ENCODE data around the gene MAP2K5. TPM values are rescaled to one million over a fixed set of nuclear protein-coding genes. Genes with fewer than 3 reads are reported as not detected.

Gene MAP2K5
- total RNA-seq, 2 donors from 2014 or later, result 14.5 to 24.7 TPM

- no peaks in the 10 kb centered on the region for H3K9me3 Mint-ChIP-seq
- no peaks in the 10 kb centered on the region for H3K36me3 Mint-ChIP-seq
- H3K27me3 Mint-ChIP-seq, result no peaks in the 10 kb centered on the region
- DNase-seq (ENCODE audit: low spot score), result no peak
- ATAC-seq, result peak; percentile 41 to 56
- H3K4me1 Mint-ChIP-seq (ENCODE audit: low read depth in 2 of 2), result peaks cover 16 to 27% of the 10 kb centered on the region in 2 donors
- H3K4me3 Mint-ChIP-seq, result peak overlapping the region; percentile 5
- H3K27ac Mint-ChIP-seq, result no peak overlapping the region
Measured at GRCh38 chr15:67784090-67784781, 241.7 kb downstream of the MAP2K5 start.

DNA sequence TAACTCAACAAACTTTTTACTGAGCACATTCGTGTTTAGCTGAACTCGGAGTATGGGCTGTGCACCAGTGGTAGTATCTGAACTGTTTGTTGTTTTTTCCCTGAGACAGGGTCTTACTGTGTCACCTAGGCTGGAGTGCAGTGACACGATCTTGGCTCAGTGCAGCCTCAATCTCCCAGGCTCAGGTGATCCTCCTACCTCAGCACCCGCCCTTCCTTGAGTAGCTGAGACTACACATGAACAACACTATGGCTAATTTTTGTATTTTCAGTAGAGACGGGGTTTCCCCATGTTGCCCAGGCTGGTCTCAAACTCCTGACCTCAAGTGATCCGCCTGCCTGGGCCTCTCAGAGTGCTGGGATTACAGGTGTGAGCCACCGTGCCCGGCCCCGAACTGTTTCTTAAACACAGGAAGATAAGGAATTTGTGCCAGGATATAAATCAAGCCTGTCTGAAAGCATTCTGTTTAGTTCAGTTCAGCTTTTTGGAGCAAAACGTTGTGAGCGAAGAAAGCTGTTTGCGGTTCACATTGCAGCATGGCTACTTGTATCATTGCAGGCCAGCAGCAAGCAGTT lies 242.4 kb downstream of the MAP2K5 start:
- Mint-ChIP-seq H3K4me1 (ENCODE audit: low read depth in 2 of 2) (peaks cover 16 to 27% of the 10 kb centered on the region in 2 donors), H3K27me3 (no peaks in the 10 kb centered on the region), H3K36me3 (no peaks in the 10 kb centered on the region), H3K9me3 (no peaks in the 10 kb centered on the region), H3K4me3 (no peak overlapping the region), H3K27ac (no peak overlapping the region)
- no peak for DNase-seq (ENCODE audit: low spot score)
- ATAC-seq, result no peak

DNA sequence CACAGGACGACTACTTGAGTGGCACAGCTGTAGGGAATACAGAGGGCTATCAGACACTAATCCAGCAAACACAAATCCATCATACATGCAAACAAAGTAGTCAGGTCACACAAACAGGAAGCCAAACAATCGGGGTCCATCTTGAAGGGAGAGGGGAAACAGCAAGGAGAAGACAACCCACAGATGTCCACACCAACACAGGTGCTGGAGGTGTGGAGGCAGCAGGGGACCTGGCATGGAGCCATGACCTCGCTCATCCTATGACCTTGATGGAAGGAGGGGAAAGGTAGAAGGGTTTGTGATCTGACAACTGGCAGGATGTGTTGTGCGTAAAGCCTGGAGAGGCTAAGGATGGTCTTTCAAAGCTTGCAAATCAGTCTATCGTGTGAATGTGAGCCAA lies 242.9 kb downstream of the MAP2K5 start:
- Mint-ChIP-seq H3K36me3 (no peaks in the 10 kb centered on the region), H3K4me3 (no peak overlapping the region), H3K27ac (no peak overlapping the region), H3K4me1 (ENCODE audit: low read depth in 2 of 2) (peaks cover 16 to 27% of the 10 kb centered on the region in 2 donors), H3K27me3 (no peaks in the 10 kb centered on the region), H3K9me3 (no peaks in the 10 kb centered on the region)
- ATAC-seq (no peak), DNase-seq (ENCODE audit: low spot score) (no peak)

DNA sequence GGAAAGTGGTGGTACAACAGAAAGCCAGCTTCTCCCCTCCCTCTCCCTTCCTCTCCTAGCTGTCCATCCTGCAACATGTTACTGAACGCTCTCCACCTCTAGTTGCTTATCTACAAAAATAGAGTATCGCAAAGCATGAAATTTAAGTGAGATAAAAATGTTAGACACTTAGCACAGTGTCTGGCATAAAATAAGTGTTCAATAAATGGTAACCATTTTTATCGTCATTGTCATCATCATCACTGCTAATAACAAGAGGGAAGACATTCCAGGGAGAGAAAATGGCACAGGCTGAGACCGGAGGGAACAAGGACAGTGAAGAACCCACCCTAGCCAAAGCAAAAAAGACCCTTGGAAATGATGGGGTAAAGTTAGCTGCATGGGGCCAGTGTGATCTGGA lies 244.1 kb downstream of the MAP2K5 start:
- no peaks in the 10 kb centered on the region for H3K9me3 Mint-ChIP-seq
- H3K4me3 Mint-ChIP-seq, result no peak overlapping the region
- ATAC-seq (no peak), DNase-seq (ENCODE audit: low spot score) (no peak)
- no peaks in the 10 kb centered on the region for H3K36me3 Mint-ChIP-seq
- peaks cover 16 to 27% of the 10 kb centered on the region in 2 donors for H3K4me1 Mint-ChIP-seq (ENCODE audit: low read depth in 2 of 2)
- no peak overlapping the region for H3K27ac Mint-ChIP-seq
- no peaks in the 10 kb centered on the region for H3K27me3 Mint-ChIP-seq

DNA sequence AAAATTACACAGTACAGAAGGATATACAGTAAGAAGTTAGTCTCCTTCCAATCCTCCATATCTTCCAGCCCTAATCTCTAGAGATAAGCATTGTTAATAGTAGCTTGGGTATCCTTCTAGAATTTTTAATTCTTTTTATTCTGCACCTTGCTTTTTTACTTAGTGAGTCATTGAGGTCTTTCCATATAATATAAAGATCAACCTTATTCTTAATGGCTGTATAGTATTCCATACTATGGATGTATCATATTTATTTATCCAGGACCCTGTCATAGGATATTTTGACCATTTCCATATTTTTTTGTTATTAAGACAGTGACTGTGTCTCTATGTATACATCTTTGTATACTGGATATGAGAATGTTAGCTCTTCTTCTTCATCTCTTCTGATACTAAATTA lies 246.5 kb downstream of the MAP2K5 start:
- H3K36me3 Mint-ChIP-seq, result no peaks in the 10 kb centered on the region
- peaks cover 8 to 16% of the 10 kb centered on the region in 2 donors for H3K4me1 Mint-ChIP-seq (ENCODE audit: low read depth in 2 of 2)
- no peak overlapping the region for H3K4me3 Mint-ChIP-seq

GRCh38 chr15:67790610-67791319 lies 248.3 kb downstream of the MAP2K5 start:
- DNase-seq (ENCODE audit: low spot score) (no peak), ATAC-seq (no peak)
- peaks cover 10% of the 10 kb centered on the region for H3K36me3 Mint-ChIP-seq
- no peak overlapping the region for H3K4me3 Mint-ChIP-seq
- no peaks in the 10 kb centered on the region for H3K4me1 Mint-ChIP-seq (ENCODE audit: low read depth in 2 of 2)
- no peaks in the 10 kb centered on the region for H3K9me3 Mint-ChIP-seq
- H3K27ac Mint-ChIP-seq, result no peak overlapping the region
- H3K27me3 Mint-ChIP-seq, result no peaks in the 10 kb centered on the region

More for the DNA sequence above, 246.5 kb downstream of the MAP2K5 start:
- Mint-ChIP-seq H3K9me3 (no peaks in the 10 kb centered on the region), H3K27me3 (no peaks in the 10 kb centered on the region), H3K27ac (no peak overlapping the region)
- ATAC-seq, result no peak
- DNase-seq (ENCODE audit: low spot score), result no peak

DNA sequence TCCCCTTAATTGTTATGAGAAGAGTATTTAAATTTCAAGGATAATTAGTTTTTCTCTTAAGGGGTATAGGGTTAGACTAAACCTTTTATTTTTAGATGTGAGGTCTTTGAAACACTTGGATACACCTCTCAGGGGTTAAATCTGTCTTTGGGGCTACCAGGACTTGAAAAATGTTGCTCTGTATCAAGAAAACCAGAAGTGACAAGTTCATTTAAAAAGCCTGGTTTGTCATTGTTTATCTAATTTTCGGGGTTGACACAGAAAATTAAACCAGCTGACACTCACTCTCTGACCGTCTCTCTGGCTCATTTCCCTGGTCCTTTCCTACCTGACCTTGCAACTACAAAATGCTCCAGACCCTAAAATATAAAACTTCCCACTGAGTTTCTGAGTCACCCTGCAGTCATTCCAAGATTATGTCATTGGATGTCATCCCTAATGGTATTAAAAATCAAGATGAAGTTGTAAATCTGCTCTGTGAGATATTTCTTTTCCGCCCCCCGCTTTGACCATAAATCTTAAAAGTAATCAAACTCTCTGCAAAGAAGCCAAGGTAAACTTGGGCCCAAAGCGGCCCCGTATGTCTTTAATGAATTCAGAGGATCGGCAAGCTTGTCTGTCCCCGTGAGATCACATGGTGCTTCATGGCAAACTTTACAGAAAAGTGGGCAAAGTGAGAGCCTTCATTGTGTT lies 249.9 kb downstream of the MAP2K5 start:
- DNase-seq (ENCODE audit: low spot score) (no peak), ATAC-seq (no peak)
- Mint-ChIP-seq H3K9me3 (no peaks in the 10 kb centered on the region), H3K27me3 (no peaks in the 10 kb centered on the region), H3K4me3 (no peak overlapping the region), H3K36me3 (peaks cover 12% of the 10 kb centered on the region), H3K4me1 (ENCODE audit: low read depth in 2 of 2) (no peaks in the 10 kb centered on the region), H3K27ac (no peak overlapping the region)

DNA sequence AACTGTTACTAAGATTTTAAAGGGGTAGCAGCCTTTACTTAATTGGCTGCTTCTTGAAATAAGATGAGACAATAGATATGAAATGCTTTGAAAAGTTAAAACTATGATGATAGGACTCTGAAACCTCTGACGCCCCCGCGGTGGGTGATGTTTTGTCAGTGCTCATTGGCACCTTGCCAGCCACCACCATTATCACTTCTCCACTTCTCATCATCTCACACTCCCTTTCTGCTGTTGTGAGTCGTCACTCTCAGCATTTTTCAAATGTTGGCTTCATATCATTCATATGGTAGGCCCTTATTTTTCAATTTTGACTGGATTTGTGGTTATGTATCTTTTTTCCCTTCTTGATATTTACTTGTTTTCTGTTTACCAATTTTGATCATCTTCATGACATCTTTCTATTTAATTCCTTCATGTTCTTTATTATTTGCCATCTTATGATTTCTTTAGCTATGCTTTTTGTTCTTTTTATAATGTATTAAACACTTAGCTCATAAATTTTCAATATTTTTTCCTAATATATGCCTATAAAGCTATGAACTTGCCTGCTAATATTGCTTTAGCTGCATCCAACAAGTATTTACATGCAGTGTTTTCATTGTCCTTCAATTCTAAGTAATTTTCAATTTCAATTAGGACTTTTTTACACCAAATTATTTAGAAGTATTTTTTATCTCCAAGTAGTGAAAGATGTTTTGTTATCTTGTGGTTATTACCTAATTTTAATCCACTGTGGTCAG lies 252.5 kb downstream of the MAP2K5 start:
- H3K4me3 Mint-ChIP-seq, result no peak overlapping the region
- ATAC-seq, result no peak

GRCh38 chr15:67796196-67797127 lies 254.0 kb downstream of the MAP2K5 start:
- H3K4me1 Mint-ChIP-seq (ENCODE audit: low read depth in 2 of 2), result no peaks in the 10 kb centered on the region
- H3K9me3 Mint-ChIP-seq, result no peaks in the 10 kb centered on the region
- H3K27me3 Mint-ChIP-seq, result no peaks in the 10 kb centered on the region
- no peak for DNase-seq (ENCODE audit: low spot score)
- no peak for ATAC-seq
- H3K27ac Mint-ChIP-seq, result no peak overlapping the region
- peaks cover 12% of the 10 kb centered on the region for H3K36me3 Mint-ChIP-seq
- no peak overlapping the region for H3K4me3 Mint-ChIP-seq

More for the DNA sequence above, 252.5 kb downstream of the MAP2K5 start:
- no peaks in the 10 kb centered on the region for H3K4me1 Mint-ChIP-seq (ENCODE audit: low read depth in 2 of 2)
- H3K27ac Mint-ChIP-seq, result no peak overlapping the region
- no peaks in the 10 kb centered on the region for H3K9me3 Mint-ChIP-seq
- H3K36me3 Mint-ChIP-seq, result peaks cover 12% of the 10 kb centered on the region
- no peaks in the 10 kb centered on the region for H3K27me3 Mint-ChIP-seq
- no peak for DNase-seq (ENCODE audit: low spot score)

- Mint-ChIP-seq H3K4me1 (ENCODE audit: low read depth in 2 of 2) (no peaks in the 10 kb centered on the region), H3K9me3 (no peaks in the 10 kb centered on the region), H3K27ac (no peak overlapping the region), H3K36me3 (peaks cover 11% of the 10 kb centered on the region), H3K4me3 (no peak overlapping the region), H3K27me3 (no peaks in the 10 kb centered on the region)
- DNase-seq (ENCODE audit: low spot score) (no peak), ATAC-seq (no peak)
Measured at GRCh38 chr15:67799801-67800205, 257.3 kb downstream of the MAP2K5 start.

- Mint-ChIP-seq H3K36me3 (no peaks in the 10 kb centered on the region), H3K9me3 (no peaks in the 10 kb centered on the region), H3K27ac (no peak overlapping the region), H3K27me3 (no peaks in the 10 kb centered on the region), H3K4me3 (no peak overlapping the region), H3K4me1 (ENCODE audit: low read depth in 2 of 2) (no peaks in the 10 kb centered on the region)
- no peak for DNase-seq (ENCODE audit: low spot score)
- ATAC-seq, result no peak
Measured at GRCh38 chr15:67801142-67801541, 258.6 kb downstream of the MAP2K5 start.

DNA sequence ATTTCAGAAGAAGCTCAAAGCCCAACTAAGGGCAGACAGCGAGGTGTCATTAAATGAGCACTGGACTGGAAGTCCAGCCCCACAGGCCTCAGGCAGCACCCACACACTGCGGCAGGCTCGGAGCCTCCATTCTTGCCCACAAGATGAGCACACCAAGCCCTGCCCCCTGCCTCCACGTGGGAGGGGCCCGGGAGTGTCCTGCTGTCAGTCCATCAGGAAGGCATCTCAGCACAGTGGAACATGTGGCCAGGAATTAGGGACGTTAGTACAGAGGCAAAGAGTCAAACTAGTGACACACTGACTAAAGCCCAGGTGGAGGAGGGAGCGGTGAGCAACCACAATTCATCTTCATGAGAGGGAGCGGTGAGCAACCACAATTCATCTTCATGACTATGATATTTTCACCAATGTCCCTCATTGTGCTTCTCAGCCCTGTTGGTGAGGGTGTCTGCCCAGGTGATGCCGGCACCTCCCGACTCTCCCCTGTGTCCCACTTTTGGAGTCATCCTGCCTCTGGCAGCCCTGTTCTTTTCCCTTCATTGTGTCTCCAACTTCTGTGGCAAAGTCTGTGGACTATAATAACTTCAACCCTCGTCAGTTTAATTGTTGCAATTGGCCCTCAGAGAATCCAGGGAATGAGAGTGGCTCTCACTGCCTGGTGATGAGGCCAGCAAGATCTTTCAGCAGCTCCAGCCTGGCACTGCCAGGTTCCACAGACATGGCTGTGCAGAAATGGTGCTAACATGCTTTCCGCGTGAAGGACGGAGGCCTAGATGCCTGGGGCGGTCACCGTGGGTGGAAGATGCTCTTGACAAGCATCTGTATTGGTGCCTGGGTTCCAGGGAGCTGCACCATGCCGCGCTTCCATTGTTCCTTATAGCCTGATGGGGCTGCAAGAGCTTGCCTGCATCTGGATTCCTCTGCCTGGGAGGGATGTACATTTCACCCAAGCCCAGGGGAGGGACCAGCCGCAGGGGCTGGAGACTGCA lies 259.7 kb downstream of the MAP2K5 start:
- Mint-ChIP-seq H3K9me3 (no peaks in the 10 kb centered on the region), H3K4me3 (no peak overlapping the region), H3K36me3 (no peaks in the 10 kb centered on the region), H3K27ac (no peak overlapping the region), H3K4me1 (ENCODE audit: low read depth in 2 of 2) (no peaks in the 10 kb centered on the region), H3K27me3 (no peaks in the 10 kb centered on the region)
- no peak for DNase-seq (ENCODE audit: low spot score)
- ATAC-seq, result no peak
